ENCODE data around the gene APOBEC3G. TPM values are rescaled to one million over a fixed set of nuclear protein-coding genes. Genes with fewer than 3 reads are reported as not detected.

Gene APOBEC3G
- total and polyA plus RNA-seq, 2 of the 4 experiments (the other 2 are of a cell fraction), result 5.3 to 7.0 TPM

DNA sequence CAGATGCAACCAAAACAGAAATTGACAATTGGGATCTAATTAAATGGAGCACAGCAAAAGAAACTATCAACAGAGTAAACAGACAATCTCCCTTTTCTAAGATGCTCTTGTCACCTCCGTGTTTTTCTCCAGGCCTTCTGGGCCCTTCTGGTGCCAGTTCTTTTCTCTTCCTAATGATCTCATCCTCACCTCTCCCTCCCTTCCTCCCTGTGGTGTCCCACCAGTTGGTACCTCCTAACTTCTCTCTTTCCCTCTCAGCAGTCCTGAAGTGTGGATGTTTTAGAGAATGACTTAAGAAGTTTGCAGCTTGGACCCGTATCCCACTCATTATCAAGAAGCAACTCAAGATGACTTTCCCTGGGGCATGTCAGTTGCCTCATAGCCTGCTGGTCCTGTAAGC lies 26.4 kb downstream of the APOBEC3G start:
- BruUV-seq (replicated peaks), result no TSS peak
- intact Hi-C loops (cut with micrococcal nuclease), result no loop called here

More for the DNA sequence above, 26.4 kb downstream of the APOBEC3G start:
- no peaks in the 10 kb centered on the region for H3K79me1 ChIP-seq (ENCODE audit: low read depth in 1 of 2, low read length in 2 of 2)
- H3K18ac ChIP-seq (ENCODE audit: low read depth, low read length), result no peak overlapping the region
- DNase-seq, result no peak
- dilution Hi-C loops (cut with HindIII; ENCODE audit: low sequenced_read_pairs, unreplicated experiment) (no loop called here), in situ Hi-C loops (cut with MboI; ENCODE audit: low sequenced_read_pairs) (loop anchor here (25.0 kb wide), 1 partner anchor 241 kb away; the partner anchor contains the start of gene CBX6)
- H2AK5ac ChIP-seq (ENCODE audit: low read depth, low read length), result no peak overlapping the region
- no peak overlapping the region for H2BK120ac ChIP-seq (ENCODE audit: low read depth, low read length)
- H3K9ac ChIP-seq (ENCODE audit: low read depth, low read length), result no peak overlapping the region
- peaks cover 24% of the 10 kb centered on the region for H3K27me3 ChIP-seq (ENCODE audit: control insufficient read depth, insufficient read depth, low read length)
- H3K56ac ChIP-seq (ENCODE audit: extremely low read depth, insufficient read depth, low read length), result no peak overlapping the region
- H3K4me3 ChIP-seq (ENCODE audit: insufficient read depth, low read depth, low read length), result no peak overlapping the region
- H3K27ac ChIP-seq (ENCODE audit: insufficient read depth, low read length), result no peak overlapping the region
- CTCF ChIA-PET, result no interaction called here
- POLR2A ChIA-PET (ENCODE audit: unreplicated experiment), result no interaction called here
- no peak overlapping the region for H3K23ac ChIP-seq (ENCODE audit: low read depth, low read length)
- no peak overlapping the region for H4K5ac ChIP-seq (ENCODE audit: low read depth, low read length)
- no peak overlapping the region for H4K8ac ChIP-seq (ENCODE audit: low read depth in 2 of 2, low read length in 2 of 2)
- no peak overlapping the region for H2BK15ac ChIP-seq (ENCODE audit: low read depth, low read length)
- H3K36me3 ChIP-seq (ENCODE audit: control insufficient read depth, insufficient read depth, low read length), result no peaks in the 10 kb centered on the region
- H3K4ac ChIP-seq (ENCODE audit: low read depth, low read length), result no peak overlapping the region
- H3K14ac ChIP-seq (replicated peaks; ENCODE audit: low read depth, low read length), result no peak overlapping the region
- TF ChIP-seq POLR2A (IDR thresholded peaks at IDR 0.05; ENCODE audit: low read depth, low read length) (no peak), CHD1 (IDR thresholded peaks at IDR 0.05; ENCODE audit: low read depth, low read length) (no peak), RAD21 (IDR thresholded peaks at IDR 0.05; ENCODE audit: low read length) (no peak), MAFK (IDR thresholded peaks at IDR 0.05; ENCODE audit: low read depth, low read length) (no peak), FOS (IDR thresholded peaks at IDR 0.05; ENCODE audit: low read depth, low read length) (no peak), RFX5 (IDR thresholded peaks at IDR 0.05; ENCODE audit: low read depth, low read length) (no peak)
- TF ChIP-seq, protein P1, sequence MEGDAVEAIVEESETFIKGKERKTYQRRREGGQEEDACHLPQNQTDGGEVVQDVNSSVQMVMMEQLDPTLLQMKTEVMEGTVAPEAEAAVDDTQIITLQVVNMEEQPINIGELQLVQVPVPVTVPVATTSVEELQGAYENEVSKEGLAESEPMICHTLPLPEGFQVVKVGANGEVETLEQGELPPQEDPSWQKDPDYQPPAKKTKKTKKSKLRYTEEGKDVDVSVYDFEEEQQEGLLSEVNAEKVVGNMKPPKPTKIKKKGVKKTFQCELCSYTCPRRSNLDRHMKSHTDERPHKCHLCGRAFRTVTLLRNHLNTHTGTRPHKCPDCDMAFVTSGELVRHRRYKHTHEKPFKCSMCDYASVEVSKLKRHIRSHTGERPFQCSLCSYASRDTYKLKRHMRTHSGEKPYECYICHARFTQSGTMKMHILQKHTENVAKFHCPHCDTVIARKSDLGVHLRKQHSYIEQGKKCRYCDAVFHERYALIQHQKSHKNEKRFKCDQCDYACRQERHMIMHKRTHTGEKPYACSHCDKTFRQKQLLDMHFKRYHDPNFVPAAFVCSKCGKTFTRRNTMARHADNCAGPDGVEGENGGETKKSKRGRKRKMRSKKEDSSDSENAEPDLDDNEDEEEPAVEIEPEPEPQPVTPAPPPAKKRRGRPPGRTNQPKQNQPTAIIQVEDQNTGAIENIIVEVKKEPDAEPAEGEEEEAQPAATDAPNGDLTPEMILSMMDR (conservative IDR thresholded peaks at IDR 0.05; ENCODE audit: low read depth, low read length), result no peak
- TF ChIP-seq, protein P2, sequence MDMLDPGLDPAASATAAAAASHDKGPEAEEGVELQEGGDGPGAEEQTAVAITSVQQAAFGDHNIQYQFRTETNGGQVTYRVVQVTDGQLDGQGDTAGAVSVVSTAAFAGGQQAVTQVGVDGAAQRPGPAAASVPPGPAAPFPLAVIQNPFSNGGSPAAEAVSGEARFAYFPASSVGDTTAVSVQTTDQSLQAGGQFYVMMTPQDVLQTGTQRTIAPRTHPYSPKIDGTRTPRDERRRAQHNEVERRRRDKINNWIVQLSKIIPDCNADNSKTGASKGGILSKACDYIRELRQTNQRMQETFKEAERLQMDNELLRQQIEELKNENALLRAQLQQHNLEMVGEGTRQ (IDR thresholded peaks at IDR 0.05; ENCODE audit: low read depth, low read length), result no peak
- no peaks in the 10 kb centered on the region for H3K9me3 ChIP-seq (ENCODE audit: control insufficient read depth, insufficient read depth, low read length)
- H3K4me1 ChIP-seq (ENCODE audit: control insufficient read depth, insufficient read depth, low read length), result no peaks in the 10 kb centered on the region
- no peak overlapping the region for H2AFZ ChIP-seq (replicated peaks; ENCODE audit: low read length, poor library complexity)
- H3K9me1 ChIP-seq (ENCODE audit: insufficient read depth, low read length), result no peaks in the 10 kb centered on the region
- no peak overlapping the region for H2AK9ac ChIP-seq (replicated peaks; ENCODE audit: low read depth, low read length, poor library complexity)
- no peak overlapping the region for H2BK20ac ChIP-seq (ENCODE audit: low read depth, low read length)
- no peak overlapping the region for H2BK5ac ChIP-seq (ENCODE audit: low read depth, low read length, poor library complexity, severe bottlenecking)
- no peak for ATAC-seq (ENCODE audit: low read depth)
- no peak overlapping the region for H3K4me2 ChIP-seq (ENCODE audit: low read depth, low read length)
- no peaks in the 10 kb centered on the region for H4K20me1 ChIP-seq (ENCODE audit: insufficient read depth, low read length)
- WGBS, 2 experiments (ENCODE audit: extremely low coverage in 2 of 2, insufficient read length in 1 of 2), result no CpG with 5 or more reads among the region's 2 CpGs
- H4K91ac ChIP-seq (ENCODE audit: insufficient read depth, low read depth, low read length), result no peak overlapping the region
